Body of pancreas (tissue), 4 donors: Measurements from ENCODE around the gene SIK3.
"Not testable (repeated sequence)": the region's sequence is repeated elsewhere in the genome, so short reads cannot be mapped to it uniquely, and the experiment has no call there.

ENCODE experiments used
- POLR2A ChIP-seq, 3 donors: fragments of 450-650 bp; IDR thresholded peaks; one replicate each; pipeline ENCODE4 v1.6.1; 2016; ENCODE audit warnings: antibody characterized with exemption in 3 of 3, mild to moderate bottlenecking in 2 of 3
- TF ChIP-seq, protein P1 (sequence below), 7 experiments: fragments of 450-650 bp in 4 of 7; fragments of 200-600 bp in 3 of 7; sonication (generic) in 3 of 7; IDR thresholded peaks; one replicate each; pipeline ENCODE4 v1.5.1; 2016 to 2019; ENCODE audit warnings: antibody characterized with exemption in 7 of 7

DNA sequence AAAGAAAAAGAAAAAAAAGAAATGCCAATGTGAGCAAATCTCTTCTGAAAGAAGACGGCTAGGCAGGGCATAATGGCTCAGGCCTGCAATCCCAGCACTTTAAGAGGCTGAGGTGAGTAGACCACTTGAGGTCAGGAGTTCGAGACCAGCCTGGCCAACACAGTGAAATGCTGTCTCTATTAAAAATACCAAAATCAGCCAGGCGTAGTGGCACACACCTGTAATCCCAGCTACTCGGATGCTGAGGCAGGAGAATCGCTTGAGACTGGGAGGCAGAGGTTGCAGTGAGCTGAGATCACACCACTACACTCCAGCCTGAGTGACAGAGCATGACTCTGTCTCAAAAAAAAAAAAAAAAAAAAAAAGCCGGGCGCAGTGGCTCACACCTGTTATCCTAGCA lies 32.2 kb upstream of the SIK3 start:
- TF ChIP-seq, protein P1, sequence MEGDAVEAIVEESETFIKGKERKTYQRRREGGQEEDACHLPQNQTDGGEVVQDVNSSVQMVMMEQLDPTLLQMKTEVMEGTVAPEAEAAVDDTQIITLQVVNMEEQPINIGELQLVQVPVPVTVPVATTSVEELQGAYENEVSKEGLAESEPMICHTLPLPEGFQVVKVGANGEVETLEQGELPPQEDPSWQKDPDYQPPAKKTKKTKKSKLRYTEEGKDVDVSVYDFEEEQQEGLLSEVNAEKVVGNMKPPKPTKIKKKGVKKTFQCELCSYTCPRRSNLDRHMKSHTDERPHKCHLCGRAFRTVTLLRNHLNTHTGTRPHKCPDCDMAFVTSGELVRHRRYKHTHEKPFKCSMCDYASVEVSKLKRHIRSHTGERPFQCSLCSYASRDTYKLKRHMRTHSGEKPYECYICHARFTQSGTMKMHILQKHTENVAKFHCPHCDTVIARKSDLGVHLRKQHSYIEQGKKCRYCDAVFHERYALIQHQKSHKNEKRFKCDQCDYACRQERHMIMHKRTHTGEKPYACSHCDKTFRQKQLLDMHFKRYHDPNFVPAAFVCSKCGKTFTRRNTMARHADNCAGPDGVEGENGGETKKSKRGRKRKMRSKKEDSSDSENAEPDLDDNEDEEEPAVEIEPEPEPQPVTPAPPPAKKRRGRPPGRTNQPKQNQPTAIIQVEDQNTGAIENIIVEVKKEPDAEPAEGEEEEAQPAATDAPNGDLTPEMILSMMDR (IDR thresholded peaks at IDR 0.05): not testable (repeated sequence)
- TF ChIP-seq POLR2A (IDR thresholded peaks at IDR 0.05): not testable (repeated sequence)
